ENCODE data around the gene PGAM1.

DNA sequence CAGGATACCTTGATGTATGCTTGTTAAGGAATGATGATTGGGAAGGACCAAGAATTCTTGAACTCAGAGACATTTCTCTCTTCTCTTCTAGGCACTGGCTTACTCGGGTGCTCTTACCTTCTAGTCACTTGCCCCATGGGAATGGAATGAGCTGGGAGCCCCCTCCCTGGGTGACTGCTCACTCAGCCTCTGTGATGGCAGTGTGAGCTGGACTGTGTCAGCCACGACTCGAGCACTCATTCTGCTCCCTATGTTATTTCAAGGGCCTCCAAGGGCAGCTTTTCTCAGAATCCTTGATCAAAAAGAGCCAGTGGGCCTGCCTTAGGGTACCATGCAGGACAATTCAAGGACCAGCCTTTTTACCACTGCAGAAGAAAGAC, 30.7 kb downstream of the PGAM1 start:
- TF ChIP-seq, protein P1, sequence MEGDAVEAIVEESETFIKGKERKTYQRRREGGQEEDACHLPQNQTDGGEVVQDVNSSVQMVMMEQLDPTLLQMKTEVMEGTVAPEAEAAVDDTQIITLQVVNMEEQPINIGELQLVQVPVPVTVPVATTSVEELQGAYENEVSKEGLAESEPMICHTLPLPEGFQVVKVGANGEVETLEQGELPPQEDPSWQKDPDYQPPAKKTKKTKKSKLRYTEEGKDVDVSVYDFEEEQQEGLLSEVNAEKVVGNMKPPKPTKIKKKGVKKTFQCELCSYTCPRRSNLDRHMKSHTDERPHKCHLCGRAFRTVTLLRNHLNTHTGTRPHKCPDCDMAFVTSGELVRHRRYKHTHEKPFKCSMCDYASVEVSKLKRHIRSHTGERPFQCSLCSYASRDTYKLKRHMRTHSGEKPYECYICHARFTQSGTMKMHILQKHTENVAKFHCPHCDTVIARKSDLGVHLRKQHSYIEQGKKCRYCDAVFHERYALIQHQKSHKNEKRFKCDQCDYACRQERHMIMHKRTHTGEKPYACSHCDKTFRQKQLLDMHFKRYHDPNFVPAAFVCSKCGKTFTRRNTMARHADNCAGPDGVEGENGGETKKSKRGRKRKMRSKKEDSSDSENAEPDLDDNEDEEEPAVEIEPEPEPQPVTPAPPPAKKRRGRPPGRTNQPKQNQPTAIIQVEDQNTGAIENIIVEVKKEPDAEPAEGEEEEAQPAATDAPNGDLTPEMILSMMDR (IDR thresholded peaks at IDR 0.05; ENCODE audit: poor library complexity, severe bottlenecking), result no peak
- TF ChIP-seq EZH2 (IDR thresholded peaks at IDR 0.05; ENCODE audit: borderline replicate concordance, insufficient read depth, low read length, poor library complexity, severe bottlenecking), result no peak
- no peak for TF ChIP-seq MXI1 (conservative IDR thresholded peaks at IDR 0.05; ENCODE audit: poor library complexity, severe bottlenecking)
- no peak for TF ChIP-seq EP300 (conservative IDR thresholded peaks at IDR 0.05; ENCODE audit: poor library complexity, severe bottlenecking)
- TF ChIP-seq POLR2AphosphoS5 (IDR thresholded peaks at IDR 0.05), result no peak
- TF ChIP-seq SMC3 (conservative IDR thresholded peaks at IDR 0.05; ENCODE audit: poor library complexity), result no peak
- TF ChIP-seq RAD21 (conservative IDR thresholded peaks at IDR 0.05), result no peak
- TF ChIP-seq, protein P2, sequence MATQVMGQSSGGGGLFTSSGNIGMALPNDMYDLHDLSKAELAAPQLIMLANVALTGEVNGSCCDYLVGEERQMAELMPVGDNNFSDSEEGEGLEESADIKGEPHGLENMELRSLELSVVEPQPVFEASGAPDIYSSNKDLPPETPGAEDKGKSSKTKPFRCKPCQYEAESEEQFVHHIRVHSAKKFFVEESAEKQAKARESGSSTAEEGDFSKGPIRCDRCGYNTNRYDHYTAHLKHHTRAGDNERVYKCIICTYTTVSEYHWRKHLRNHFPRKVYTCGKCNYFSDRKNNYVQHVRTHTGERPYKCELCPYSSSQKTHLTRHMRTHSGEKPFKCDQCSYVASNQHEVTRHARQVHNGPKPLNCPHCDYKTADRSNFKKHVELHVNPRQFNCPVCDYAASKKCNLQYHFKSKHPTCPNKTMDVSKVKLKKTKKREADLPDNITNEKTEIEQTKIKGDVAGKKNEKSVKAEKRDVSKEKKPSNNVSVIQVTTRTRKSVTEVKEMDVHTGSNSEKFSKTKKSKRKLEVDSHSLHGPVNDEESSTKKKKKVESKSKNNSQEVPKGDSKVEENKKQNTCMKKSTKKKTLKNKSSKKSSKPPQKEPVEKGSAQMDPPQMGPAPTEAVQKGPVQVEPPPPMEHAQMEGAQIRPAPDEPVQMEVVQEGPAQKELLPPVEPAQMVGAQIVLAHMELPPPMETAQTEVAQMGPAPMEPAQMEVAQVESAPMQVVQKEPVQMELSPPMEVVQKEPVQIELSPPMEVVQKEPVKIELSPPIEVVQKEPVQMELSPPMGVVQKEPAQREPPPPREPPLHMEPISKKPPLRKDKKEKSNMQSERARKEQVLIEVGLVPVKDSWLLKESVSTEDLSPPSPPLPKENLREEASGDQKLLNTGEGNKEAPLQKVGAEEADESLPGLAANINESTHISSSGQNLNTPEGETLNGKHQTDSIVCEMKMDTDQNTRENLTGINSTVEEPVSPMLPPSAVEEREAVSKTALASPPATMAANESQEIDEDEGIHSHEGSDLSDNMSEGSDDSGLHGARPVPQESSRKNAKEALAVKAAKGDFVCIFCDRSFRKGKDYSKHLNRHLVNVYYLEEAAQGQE (IDR thresholded peaks at IDR 0.05; ENCODE audit: borderline replicate concordance), result no peak

Data from neural cell (in vitro differentiated cells).